Measurements from ENCODE around the gene ZNF445. TPM values are rescaled to one million over a fixed set of nuclear protein-coding genes. Genes with fewer than 3 reads are reported as not detected.

The ZNF445 gene
- total and polyA plus RNA-seq, 2 of the 8 experiments (the other 6 are each of a cell fraction or from before 2014, with no cell fraction given) = 3.3 to 26.3 TPM

DNA sequence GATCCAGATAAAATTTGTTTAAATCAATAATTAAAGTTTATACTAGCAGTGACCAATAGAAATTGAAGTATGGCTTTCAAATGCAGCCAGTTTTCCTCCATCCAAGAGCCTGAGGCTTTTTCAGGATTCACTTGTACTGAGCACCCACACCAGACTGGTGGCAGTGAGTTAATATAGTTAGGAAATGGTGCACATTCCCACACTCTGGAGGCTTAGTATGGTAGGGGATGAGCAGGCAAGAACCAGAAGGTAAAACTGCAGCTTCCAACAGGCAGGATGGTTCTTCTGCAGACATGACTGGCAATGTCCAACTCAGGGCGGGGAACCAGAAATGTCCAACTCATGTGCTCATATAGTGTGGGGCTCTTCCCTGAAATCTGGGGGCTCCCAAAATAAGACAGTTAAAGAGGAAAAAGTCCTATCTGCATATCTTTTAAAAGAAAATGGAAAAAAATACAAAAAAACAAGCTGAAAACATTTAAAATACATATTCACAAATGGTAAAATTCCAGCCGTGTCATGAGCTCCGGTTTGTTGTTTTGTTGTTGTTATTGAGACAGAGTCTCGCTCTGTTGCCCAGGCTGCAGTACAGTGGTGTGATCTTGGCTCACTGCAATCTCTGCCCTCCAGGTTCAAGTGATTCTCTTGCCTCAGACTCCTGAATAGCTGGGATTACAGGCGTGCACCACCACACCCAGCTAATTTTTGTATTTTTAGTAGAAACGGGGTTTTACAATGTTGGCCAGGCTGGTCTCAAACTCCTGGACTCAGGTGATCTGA, 18.4 kb upstream of the ZNF445 start:
- Histone ChIP-seq H3K79me2 (ENCODE audit: control insufficient read depth in 1 of 2, insufficient read depth in 2 of 2, low read length in 2 of 2) (no peaks in the 10 kb centered on the region), H2AK5ac (ENCODE audit: low read depth, low read length) (no peak overlapping the region), H2AFZ (ENCODE audit: low read length) (no peak overlapping the region), H4K20me1 (replicated peaks in 1 of 2; ENCODE audit: control insufficient read depth in 1 of 2, insufficient read depth in 2 of 2, low read length in 2 of 2) (no peaks in the 10 kb centered on the region), H3K14ac (ENCODE audit: insufficient read length) (no peak overlapping the region), H4K8ac (ENCODE audit: extremely low read depth, insufficient read depth, low read length) (no peak overlapping the region), H3K27ac (ENCODE audit: low read depth, low read length) (no peak overlapping the region), H3K23ac (ENCODE audit: insufficient read length) (no peak overlapping the region), H3K18ac (ENCODE audit: extremely low read depth, low read length) (no peak overlapping the region), H3K4me2 (ENCODE audit: insufficient read depth in 1 of 2, low read depth in 2 of 2, low read length in 2 of 2) (no peak overlapping the region), H3K4me1 (replicated peaks in 1 of 4; ENCODE audit: control insufficient read depth in 3 of 4, insufficient read depth in 4 of 4, low read length in 3 of 4) (no peaks in the 10 kb centered on the region), H3K4me3 (ENCODE audit: extremely low read depth in 1 of 4, insufficient read depth in 2 of 4, low read depth in 3 of 4, low read length in 4 of 4) (no peak overlapping the region), H3K23me2 (ENCODE audit: low read depth, low read length) (no peaks in the 10 kb centered on the region), H3K56ac (replicated peaks; ENCODE audit: insufficient read length, low read depth, low read length) (no peak overlapping the region), H2BK20ac (ENCODE audit: low read length) (no peak overlapping the region), H2BK12ac (ENCODE audit: low read depth, low read length) (no peak overlapping the region), H3K4ac (replicated peaks; ENCODE audit: insufficient read length, low read depth, low read length) (no peak overlapping the region), H2BK15ac (ENCODE audit: low read length) (no peak overlapping the region), H2BK5ac (ENCODE audit: low read depth, low read length) (no peak overlapping the region), H3K9me3 (ENCODE audit: insufficient read depth in 2 of 2, low read depth in 1 of 2, low read length in 1 of 2) (peaks cover 30 to 41% of the 10 kb centered on the region in 2 experiments), H4K5ac (ENCODE audit: insufficient read length, low read depth, low read length) (no peak overlapping the region), H3K36me3 (ENCODE audit: control insufficient read depth in 2 of 4, insufficient read depth in 4 of 4, low read length in 3 of 4) (peaks cover 2 to 54% (median 11%) of the 10 kb centered on the region in 4 experiments; a peak in 6 of 8 replicates), H4K91ac (replicated peaks; ENCODE audit: insufficient read length, low read length) (no peak overlapping the region), H3K79me1 (ENCODE audit: low read depth, low read length) (no peaks in the 10 kb centered on the region; the same call in 1 of the 2 replicates), H3K27me3 (replicated peaks in 1 of 4; ENCODE audit: control insufficient read depth in 3 of 4, extremely low read depth in 1 of 4, insufficient read depth in 3 of 4, low read length in 3 of 4) (no peaks in the 10 kb centered on the region), H3K9ac (replicated peaks in 1 of 4; ENCODE audit: extremely low read depth in 1 of 4, low read depth in 3 of 4, low read length in 3 of 4) (no peak overlapping the region), H2BK120ac (replicated peaks; ENCODE audit: low read depth, low read length) (no peak overlapping the region)
- DNase-seq (ENCODE audit: low read depth in 1 of 2, low spot score in 2 of 2) = no peak
- ChIA-PET CTCF (ENCODE audit: partially characterized antibody) (no interaction called here), POLR2A (ENCODE audit: partially characterized antibody) (interaction anchor here (1.6 kb wide), 1 partner anchor 14 kb away, joined by 4 read pairs; no protein-coding TSS in a partner anchor)
- no peak for FAIRE-seq
- 96% methylated on average over 6 of the region's 6 CpGs; no CpG with 5 or more reads in 1 of the 2 experiments for WGBS, 2 experiments (ENCODE audit: extremely low coverage in 1 of 2, insufficient coverage in 1 of 2, insufficient read length in 1 of 2, insufficient replicate concordance in 2 of 2, low coverage in 1 of 2, low lambda C conversion rate in 2 of 2, missing lambda C conversion rate in 1 of 2)
- TF ChIP-seq SIX5 (IDR thresholded peaks at IDR 0.05; ENCODE audit: low read depth, low read length) = no peak
- no peak for TF ChIP-seq BRCA1 (IDR thresholded peaks at IDR 0.05; ENCODE audit: low read depth, low read length)
- no peak for TF ChIP-seq GTF2F1 (IDR thresholded peaks at IDR 0.05; ENCODE audit: borderline replicate concordance, low read depth, low read length)
- no peak for TF ChIP-seq POLR2A (IDR thresholded peaks at IDR 0.05; ENCODE audit: control extremely low read depth in 1 of 2, low read depth in 2 of 2, low read length in 2 of 2)
- no peak for TF ChIP-seq CTCF (IDR thresholded peaks at IDR 0.05; ENCODE audit: control extremely low read depth in 1 of 3, insufficient read depth in 1 of 3, low read depth in 1 of 3, low read length in 3 of 3)
- TF ChIP-seq YY1 (IDR thresholded peaks at IDR 0.05; ENCODE audit: low read depth, low read length) = no peak
- no peak for TF ChIP-seq RNF2 (IDR thresholded peaks at IDR 0.05; ENCODE audit: borderline replicate concordance, low read depth, low read length, missing control alignments, poor library complexity, severe bottlenecking)
- TF ChIP-seq SIRT6 (IDR thresholded peaks at IDR 0.05; ENCODE audit: low read length) = no peak
- TF ChIP-seq NANOG (IDR thresholded peaks at IDR 0.05; ENCODE audit: insufficient read depth, low read depth, low read length, poor library complexity, severe bottlenecking) = no peak
